Midbrain (tissue), 1 donor: ENCODE data around the gene MAD1L1.

ENCODE experiments used
- DNase-seq: peaks from one replicate; lab custom pipeline; 2025; lab: John Stamatoyannopoulos, UW

The MAD1L1 gene

DNA sequence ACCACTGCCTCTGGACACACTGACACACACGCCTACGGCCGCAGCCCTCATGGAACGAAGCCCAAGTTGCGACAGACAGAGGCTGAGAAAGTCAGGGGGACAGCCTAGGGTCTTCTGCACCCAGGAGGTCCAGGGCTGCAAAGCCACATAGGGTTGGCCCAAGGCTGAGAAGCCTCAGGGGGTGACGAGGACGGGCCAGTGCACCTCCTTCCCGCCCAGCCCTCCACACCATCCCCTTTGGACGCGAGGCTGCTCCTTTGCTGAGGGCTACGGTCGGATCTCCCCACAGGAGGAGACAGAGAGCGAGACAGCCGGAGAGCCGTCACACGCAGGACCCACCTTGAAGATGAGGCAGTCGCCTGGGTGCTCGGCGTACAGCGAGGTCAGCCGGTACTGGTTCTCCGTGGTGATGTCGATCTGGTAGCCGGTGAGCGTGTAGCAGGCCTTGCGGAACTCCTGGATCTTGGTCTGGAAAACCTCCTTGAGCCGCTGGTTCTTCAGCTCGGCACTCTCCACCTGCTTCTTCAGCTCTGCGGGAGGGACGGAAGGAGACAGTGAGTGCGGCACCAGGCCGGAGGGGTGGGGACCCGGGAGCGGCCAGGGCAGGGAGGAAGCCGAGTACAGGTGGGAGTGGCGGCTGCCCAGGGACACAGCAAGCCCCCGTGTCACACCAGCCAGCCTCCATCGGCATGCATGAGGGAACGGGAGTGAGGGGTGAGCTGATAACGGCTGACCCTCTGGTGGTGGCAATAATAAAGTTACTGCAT, 334.7 kb downstream of the MAD1L1 start:
- DNase-seq = no peak

- no peak for DNase-seq
Observed at GRCh38 chr7:1897076-1897860, 335.5 kb downstream of the MAD1L1 start.

GRCh38 chr7:1895664-1896515, 336.9 kb downstream of the MAD1L1 start:
- DNase-seq = no peak

DNA sequence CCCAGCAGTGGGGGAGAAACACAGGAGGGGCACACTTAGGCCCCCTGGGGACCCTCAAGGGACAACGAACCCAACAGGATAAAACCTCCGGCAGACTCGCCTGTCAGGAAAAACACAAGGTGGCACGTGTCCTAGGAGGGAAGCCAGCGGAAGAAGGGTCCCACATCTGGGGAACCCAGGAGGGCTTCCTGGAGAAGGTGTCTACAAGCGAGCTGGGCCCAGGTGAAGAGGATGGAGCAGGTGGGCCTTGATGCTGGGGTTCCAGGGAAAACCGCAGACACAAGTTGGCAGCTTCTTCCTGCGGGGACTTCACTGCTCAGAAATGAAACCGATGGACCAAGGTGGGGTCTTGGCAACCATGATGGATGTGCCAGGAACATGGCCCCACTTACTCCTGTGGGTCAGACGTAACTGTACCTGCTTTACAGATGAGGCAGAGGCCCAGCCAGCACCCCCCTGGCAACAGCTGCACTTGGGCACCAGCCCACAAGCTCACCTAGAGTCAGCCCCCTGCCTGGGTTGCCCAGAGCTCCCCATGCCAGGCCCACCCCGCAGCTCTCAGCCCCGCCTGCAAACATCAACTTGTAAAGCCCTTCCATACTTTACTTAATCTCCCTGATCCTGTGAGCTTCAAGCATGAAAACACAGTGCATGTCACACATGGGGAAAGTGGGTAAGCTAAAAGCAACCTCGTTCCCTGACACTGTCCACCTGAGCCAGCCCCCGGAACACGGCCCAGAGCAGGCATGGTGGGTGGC, 337.7 kb downstream of the MAD1L1 start:
- no peak for DNase-seq

GRCh38 chr7:1894313-1894900, 338.3 kb downstream of the MAD1L1 start:
- DNase-seq = no peak

DNA sequence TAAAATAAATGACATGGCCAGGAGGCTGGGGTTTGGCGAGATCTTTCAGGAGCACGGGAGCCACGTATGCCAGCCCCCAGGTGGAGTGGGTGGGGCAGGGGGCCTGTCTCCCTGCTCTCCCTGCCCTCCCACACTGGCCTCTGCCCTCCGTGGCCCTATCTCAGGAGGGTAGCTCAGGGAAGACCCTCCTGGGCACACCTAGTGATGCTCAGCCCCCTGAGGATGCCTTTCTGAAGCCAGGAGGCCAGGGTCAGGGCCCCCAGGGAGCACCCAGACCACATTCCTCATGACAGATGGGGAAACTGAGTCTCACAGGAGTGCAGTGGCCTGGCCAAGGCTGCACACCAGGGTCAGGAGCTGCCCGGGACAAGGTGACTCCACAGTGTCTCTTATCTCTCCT, 339.3 kb downstream of the MAD1L1 start:
- no peak for DNase-seq

DNA sequence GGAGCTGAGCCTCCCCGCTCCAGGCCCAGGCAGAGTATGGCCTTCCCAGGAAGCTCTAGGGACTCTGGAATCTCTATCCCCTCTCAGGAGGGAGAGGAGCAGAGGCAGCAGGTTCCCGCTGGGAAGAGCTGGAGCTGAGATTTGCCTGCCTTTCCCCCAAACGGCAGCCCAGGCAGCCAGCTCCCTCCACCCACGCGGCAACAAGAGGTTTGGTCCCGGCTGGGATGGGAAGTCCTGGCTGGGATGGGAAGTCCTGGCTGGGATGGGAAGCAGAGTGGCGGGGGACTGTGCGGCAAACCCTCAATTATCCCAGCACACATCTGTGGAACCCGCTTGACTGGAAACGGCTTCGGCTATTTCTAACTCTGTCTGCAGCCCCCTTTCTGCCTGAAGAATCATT, 339.7 kb downstream of the MAD1L1 start:
- DNase-seq = no peak

GRCh38 chr7:1892011-1892965, 340.5 kb downstream of the MAD1L1 start:
- no peak for DNase-seq

DNA sequence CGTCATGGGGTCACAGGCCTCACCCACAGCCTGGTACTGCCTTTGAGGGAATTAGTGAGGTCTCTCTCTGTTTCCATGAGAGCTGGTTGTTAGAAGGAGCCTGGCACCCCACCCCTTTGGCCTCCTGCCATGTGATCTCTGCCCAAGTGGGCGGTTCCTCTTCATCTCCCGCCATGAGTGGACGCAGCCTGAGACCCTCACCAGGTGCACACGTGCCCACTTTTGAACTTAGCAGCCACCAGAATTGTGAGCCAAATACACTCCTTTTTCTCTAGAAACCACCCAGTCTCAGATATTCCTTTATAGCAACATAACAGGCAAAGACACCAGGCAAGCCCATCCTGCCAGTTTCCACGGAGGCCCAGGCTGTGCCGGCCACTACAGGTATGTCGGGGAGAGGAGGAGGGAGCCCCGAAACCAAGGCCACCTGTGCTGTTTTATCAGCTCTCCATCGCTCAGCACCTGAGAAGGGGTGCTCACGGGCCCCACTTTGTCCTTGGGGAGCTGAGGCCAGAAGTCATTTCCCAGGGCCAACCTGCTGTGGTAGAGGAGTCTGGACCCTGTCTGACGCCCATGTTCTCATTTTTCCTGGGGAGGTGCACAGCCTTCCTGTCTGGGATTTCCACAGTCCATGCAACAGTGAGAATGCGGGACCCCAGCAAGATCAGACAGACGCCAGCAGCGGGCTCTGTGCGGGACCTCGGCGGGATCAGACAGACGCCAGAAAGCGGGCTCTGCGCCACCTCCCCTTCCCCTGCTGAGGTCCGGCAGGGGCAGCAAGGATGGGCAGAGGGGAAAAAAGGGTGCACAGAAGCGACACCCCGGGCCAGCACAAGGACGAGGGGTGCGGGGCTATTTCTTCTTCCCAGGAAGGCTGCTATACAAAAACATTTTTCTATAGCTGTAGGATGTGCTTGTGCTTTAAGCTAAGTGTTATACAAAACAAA, 342.2 kb downstream of the MAD1L1 start:
- no peak for DNase-seq

- DNase-seq = no peak
Observed at GRCh38 chr7:1889556-1890181, 343.1 kb downstream of the MAD1L1 start.

GRCh38 chr7:1889091-1889490, 343.7 kb downstream of the MAD1L1 start:
- DNase-seq = no peak

- DNase-seq = no peak
Observed at GRCh38 chr7:1888425-1888824, 344.3 kb downstream of the MAD1L1 start.

GRCh38 chr7:1887251-1887650, 345.5 kb downstream of the MAD1L1 start:
- no peak for DNase-seq

- DNase-seq = no peak
Observed at GRCh38 chr7:1886361-1887064, 346.2 kb downstream of the MAD1L1 start.

DNA sequence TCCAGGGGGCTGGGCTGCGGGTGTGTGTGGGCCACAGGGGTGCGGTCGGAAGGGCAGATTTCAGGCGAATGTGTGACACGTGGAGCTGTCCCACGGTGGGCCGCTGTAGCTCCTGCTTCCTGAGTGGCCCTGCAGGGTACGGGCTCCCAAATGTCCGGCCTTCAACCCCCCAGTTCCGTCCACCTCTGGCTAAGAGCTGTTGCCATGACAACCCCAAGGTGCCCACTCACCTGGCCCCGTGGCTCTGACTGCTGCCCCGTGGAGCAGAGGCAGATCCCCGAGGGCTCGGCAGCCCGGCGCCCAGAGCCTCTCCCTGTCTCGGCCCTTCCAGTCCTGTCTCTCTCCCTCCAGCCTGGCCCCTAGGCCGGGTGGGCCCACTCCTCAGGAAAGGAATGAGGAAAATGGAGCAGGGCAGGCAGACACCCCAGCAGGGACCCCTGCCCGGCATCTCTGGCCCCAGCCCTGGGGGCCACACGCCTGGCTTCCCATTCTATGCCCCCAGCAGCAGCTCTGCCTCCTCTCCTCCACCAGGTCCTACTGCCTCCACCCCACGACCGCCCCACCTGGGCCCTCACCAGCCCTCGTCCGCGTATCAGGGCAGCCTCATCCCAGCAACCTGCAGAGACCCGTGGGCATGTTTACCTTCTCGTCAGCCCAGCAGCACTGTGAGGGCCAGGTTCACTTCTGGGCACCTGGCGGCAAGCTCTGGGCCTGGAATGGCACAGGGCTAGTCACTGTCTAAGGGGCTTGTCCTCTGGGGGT, 347.1 kb downstream of the MAD1L1 start:
- no peak for DNase-seq

GRCh38 chr7:1884583-1885350, 348.0 kb downstream of the MAD1L1 start:
- no peak for DNase-seq
